Measurements from ENCODE around the gene NOM1.

GRCh38 chr7:157002819-157003421 lies 53.4 kb downstream of the NOM1 start:
- TF ChIP-seq CBX2 (IDR thresholded peaks at IDR 0.05; ENCODE audit: borderline replicate concordance, low read depth) = no peak
- no peak for TF ChIP-seq EP300 (IDR thresholded peaks at IDR 0.05)
- TF ChIP-seq, protein P1, sequence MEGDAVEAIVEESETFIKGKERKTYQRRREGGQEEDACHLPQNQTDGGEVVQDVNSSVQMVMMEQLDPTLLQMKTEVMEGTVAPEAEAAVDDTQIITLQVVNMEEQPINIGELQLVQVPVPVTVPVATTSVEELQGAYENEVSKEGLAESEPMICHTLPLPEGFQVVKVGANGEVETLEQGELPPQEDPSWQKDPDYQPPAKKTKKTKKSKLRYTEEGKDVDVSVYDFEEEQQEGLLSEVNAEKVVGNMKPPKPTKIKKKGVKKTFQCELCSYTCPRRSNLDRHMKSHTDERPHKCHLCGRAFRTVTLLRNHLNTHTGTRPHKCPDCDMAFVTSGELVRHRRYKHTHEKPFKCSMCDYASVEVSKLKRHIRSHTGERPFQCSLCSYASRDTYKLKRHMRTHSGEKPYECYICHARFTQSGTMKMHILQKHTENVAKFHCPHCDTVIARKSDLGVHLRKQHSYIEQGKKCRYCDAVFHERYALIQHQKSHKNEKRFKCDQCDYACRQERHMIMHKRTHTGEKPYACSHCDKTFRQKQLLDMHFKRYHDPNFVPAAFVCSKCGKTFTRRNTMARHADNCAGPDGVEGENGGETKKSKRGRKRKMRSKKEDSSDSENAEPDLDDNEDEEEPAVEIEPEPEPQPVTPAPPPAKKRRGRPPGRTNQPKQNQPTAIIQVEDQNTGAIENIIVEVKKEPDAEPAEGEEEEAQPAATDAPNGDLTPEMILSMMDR (IDR thresholded peaks at IDR 0.05) = no peak
- no peak for TF ChIP-seq RAD21 (conservative IDR thresholded peaks at IDR 0.05 in 1 of 2, IDR thresholded peaks at IDR 0.05 in 1 of 2)
- TF ChIP-seq MYC (IDR thresholded peaks at IDR 0.05; ENCODE audit: borderline replicate concordance, low read length) = no peak
- no peak for TF ChIP-seq KDM5A (IDR thresholded peaks at IDR 0.05)
- TF ChIP-seq, protein P2, sequence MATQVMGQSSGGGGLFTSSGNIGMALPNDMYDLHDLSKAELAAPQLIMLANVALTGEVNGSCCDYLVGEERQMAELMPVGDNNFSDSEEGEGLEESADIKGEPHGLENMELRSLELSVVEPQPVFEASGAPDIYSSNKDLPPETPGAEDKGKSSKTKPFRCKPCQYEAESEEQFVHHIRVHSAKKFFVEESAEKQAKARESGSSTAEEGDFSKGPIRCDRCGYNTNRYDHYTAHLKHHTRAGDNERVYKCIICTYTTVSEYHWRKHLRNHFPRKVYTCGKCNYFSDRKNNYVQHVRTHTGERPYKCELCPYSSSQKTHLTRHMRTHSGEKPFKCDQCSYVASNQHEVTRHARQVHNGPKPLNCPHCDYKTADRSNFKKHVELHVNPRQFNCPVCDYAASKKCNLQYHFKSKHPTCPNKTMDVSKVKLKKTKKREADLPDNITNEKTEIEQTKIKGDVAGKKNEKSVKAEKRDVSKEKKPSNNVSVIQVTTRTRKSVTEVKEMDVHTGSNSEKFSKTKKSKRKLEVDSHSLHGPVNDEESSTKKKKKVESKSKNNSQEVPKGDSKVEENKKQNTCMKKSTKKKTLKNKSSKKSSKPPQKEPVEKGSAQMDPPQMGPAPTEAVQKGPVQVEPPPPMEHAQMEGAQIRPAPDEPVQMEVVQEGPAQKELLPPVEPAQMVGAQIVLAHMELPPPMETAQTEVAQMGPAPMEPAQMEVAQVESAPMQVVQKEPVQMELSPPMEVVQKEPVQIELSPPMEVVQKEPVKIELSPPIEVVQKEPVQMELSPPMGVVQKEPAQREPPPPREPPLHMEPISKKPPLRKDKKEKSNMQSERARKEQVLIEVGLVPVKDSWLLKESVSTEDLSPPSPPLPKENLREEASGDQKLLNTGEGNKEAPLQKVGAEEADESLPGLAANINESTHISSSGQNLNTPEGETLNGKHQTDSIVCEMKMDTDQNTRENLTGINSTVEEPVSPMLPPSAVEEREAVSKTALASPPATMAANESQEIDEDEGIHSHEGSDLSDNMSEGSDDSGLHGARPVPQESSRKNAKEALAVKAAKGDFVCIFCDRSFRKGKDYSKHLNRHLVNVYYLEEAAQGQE (IDR thresholded peaks at IDR 0.05) = no peak
- no peak for TF ChIP-seq POLR2AphosphoS2 (conservative IDR thresholded peaks at IDR 0.05; ENCODE audit: low read length)

All from A549 (cell line).